NCI-H524 treated with DMSO at 0.1 percent for 48 hours (cell line): Measurements from ENCODE around the gene TMCO6.
"Not testable (repeated sequence)": the region's sequence is repeated elsewhere in the genome, so short reads cannot be mapped to it uniquely, and the experiment has no call there.

Experiments
- DNase-seq: peaks from one replicate; lab custom pipeline; 2025; lab: John Stamatoyannopoulos, UW

Gene TMCO6

GRCh38 chr5:140630292-140631035 lies 8.8 kb upstream of the TMCO6 start:
- DNase-seq: no peak

DNA sequence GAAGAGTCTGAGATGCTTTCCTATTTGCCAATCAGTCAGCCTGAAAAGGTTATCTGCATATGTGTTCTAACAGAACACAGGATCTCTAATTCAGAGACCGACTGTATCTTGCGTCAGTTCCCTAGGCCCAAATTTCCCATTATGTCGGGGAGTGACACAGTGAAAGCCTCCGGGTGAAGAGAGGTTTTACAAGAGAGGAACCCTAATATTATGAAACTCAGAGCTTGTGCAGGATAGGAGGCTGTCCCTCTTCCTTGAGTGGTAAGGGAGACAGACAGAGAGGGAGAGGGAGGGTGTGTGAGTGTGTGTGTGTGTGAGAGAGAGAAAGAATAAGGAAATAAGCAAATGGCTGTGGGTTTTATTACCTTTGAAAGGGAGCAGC lies 8.2 kb upstream of the TMCO6 start:
- no peak for DNase-seq

DNA sequence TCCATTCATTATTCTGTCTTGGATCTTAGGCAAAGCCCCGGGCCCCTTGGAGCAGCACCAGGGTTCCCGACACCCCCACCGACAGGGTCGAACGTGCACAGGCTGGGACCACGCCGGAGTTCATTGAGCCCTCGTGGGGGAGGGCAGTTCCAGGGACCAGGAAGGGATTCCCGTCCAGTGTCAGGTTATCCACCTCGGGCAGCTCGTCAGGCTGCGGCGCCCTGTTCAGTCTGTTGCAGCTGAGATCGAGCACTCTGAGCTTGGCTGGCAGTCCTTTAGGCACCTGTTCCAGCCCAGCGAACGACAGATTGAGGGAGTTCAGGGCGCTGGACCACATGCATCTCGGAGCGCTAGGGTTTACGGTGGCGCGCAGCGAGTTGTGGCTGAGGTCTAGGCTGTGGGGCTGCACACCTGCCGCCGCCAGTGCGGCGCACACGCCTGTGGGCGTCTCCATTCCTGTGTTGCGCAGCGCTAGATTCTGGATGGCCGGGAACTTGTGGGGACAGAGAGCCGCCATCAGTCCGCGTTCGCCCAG lies 7.4 kb upstream of the TMCO6 start:
- DNase-seq: no peak

GRCh38 chr5:140632366-140633020 lies 6.8 kb upstream of the TMCO6 start:
- no peak for DNase-seq

- no peak for DNase-seq
Measured at GRCh38 chr5:140633021-140633471, 6.2 kb upstream of the TMCO6 start, which contains the start of gene CD14. TSS of gene CD14 (minus strand) at chr5:140633175. CDS start at chr5:140633071, 104 bp downstream.

DNA sequence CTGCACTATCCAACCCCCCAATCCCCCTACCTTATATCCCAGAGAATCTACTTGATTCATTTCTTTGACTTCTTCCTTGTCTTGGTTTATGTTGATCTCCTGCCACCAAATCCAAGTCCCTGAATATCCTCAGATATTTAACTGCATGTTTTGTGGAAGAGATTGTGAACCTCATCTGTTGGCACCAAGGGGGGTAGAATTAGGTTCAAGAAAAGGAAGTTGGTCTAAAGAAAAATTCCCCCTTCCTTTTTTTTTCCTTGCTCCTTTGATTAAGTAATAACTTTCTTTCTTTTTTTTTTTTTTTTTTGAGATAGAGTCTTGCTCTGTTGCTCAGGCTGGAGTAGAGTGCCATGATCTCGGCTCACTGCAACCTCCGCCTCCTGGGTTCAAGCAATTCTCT lies 5.8 kb upstream of the TMCO6 start:
- DNase-seq: no peak

DNA sequence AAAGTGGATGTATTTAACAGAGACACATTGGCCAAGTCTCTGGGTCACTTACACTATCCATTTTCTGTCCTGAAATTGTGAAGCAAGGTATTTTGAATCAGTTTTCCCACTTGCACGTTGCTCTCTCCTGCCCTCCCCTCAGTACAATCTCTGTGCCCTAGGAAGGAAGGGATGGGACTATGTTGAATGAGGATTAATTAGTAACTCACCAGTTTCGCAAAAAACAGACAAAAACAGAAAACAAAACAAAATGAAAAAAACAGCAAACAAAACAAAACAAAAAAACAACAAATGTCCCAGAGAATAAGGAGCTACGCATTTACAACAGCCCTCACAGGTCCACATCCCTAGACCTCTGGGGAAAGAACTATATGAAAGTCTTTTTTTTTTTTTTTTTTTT lies 5.1 kb upstream of the TMCO6 start:
- DNase-seq: no peak

DNA sequence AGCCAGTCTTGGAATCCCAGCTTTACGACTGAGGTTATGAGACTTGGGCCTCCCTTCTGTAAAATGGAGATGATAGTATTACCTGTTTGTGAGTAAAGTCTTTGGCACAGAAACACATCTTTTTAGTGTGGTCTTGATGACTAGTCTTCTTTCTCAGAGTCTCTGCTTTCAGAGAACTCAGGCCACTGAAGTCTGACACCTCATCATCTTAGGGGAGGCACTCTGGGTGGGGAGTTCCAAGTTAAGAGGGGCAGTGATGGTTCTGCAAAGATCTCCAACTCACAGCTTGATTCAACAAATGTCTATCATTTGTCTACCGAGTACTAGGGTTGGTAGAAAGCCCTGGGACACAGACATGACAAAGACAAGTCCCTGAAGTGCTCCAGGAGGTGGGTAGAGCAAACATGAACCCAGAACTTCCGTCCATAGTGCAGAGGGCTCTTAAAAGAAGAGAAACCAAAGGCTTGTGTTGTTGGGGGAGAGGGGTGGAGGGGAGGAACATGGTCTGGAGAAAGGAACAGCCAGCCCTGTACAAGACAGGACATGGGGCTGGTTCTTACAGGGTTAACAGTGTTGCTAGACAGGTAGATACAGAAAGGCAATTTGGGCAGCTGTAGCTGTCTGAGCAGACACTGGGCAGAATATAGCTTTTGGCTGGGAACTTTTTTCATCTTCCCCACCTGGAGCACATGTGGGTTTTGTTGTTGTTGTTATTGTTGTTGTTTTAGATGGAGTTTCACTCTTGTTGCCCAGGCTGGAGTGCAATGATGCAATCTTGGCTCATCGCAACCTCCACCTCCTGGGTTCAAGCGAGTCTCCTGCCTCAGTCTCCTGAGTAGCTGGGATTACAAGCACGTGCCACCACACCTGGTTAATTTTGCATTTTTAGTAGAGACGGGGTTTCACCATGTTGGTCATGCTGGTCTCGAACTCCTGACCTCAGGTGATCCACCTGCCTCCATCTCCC lies 3.7 kb upstream of the TMCO6 start:
- DNase-seq: no peak

DNA sequence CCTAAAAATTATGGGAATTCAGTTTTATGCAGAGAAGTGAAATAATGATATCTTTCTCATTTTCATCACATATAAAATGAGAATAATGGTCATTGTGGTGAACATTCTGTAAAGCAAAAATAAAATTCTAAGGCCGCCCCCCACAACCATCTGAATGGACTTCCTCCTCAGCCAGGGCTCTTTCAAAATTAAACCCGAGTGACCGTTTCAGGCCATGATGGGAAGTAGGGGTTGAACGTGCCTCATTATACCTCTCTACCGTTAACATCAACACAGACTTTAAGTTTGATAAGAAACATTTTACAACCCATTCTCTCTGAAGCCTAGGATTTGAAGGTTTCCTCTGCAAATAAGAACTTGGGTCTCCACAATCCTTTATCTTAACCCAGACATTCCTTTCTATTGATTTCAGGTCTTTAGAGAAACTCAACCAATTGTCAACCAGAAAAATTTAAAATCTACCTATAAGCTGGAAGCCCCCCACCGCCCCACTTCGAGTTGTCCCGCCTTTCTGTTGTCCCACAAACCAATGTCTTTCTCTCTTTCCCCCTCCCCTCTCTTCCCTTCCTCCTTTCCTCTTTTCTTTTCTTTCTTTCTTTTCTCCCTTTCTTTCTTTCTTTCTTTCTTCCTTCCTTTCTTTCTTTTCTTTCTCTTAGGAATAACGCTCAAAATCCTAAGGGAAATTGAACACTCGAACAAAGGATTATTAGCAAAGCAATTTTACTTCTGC lies 1.7 kb upstream of the TMCO6 start:
- no peak for DNase-seq

DNA sequence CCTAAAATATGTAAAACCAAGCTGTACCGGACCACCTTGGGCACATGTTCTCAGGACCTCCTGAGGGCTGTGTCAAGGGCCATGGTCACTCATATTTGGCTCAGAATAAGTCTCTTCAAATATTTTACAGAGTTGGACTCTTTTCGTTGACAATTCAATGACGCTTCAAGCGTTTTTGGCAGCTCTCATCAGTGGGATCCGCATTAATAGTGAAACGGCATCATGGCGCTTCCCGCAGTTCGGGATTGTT lies 428 bp upstream of the TMCO6 start:
- DNase-seq: not testable (repeated sequence)

DNA sequence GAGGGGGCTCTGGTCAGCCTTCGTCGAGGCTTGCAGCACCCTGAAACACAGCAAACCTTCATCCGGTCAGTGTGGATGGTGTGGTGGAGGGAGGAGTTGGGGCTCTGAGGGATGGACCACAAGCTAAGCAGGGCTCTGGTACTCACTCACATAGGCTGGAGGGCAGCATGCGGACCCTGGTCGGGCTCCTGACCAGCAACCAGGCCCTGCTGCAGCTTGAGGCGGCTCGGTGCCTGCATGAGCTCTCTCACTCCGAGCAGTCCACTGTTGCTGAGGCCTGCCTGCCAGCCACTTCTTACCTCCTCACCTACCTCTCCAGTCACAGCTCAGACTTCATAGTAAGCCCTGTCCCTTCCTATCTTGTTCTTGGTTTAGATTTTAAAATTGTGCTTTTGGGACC lies 2.5 kb downstream of the TMCO6 start:
- DNase-seq: no peak

GRCh38 chr5:140642718-140643117 lies 3.5 kb downstream of the TMCO6 start:
- no peak for DNase-seq

GRCh38 chr5:140647042-140647419 lies 7.8 kb downstream of the TMCO6 start:
- no peak for DNase-seq

DNA sequence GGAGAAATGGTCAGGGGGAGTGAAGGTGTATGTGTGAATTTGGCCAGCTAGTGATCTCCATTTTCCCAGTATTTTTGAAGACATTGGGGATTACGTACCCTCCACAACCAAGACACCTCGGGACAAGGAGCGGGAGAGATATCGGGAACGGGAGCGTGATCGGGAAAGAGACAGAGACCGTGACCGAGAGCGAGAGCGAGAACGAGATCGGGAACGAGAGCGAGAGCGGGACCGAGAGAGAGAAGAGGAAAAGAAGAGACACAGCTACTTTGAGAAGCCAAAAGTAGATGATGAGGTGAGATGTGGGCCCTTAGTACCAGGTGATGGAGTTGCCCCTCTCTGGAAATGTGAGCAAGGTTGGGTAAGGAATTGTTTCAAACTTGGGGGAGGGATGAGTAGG lies 19.6 kb downstream of the TMCO6 start:
- DNase-seq: no peak

- DNase-seq: not testable (repeated sequence)
Measured at GRCh38 chr5:140660371-140660770, 21.1 kb downstream of the TMCO6 start.

DNA sequence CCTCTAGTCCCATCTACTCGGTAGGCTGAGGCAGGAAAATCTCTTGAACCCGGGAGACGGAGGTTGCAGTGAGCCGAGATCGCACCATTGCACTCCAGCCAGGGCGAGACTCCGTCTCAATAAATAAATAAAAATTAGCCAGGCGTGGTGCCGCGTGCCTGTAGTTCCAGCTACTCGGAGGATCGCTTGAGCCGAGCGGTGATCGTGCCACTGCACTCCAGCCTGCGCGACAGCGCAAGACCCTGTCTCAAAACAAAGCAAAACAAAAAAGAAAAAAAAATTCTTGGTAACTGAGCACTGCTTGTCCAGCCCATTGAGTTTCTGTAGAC lies 24.7 kb downstream of the TMCO6 start:
- DNase-seq: no peak

- DNase-seq: peak; percentile 31
Measured at GRCh38 chr5:140664359-140665119, 25.3 kb downstream of the TMCO6 start, which contains the start of gene WDR55. TSS of gene WDR55 (plus strand) at chr5:140664904. CDS start at chr5:140664913, 9 bp downstream.

DNA sequence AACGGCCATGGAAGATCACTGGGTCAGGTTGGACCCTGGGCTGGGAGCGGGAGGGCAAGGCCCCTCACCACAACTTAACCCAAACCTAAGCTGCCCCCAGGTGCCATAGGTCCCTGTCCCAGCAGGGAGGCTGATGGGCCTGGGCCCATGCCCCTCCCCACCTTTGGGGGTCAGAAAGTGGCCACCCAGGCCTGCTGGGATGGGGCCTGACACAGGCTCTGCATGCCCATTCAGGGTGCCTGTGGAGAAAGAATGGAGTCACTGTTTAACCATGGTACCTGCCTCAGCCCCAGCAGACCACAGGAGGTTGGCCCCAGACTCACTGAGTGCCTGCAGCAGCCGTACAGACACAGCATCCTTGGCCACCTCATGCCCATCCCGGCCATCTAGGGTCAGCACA lies 31.8 kb downstream of the TMCO6 start:
- DNase-seq: not testable (repeated sequence)

GRCh38 chr5:140671472-140672125 lies 32.3 kb downstream of the TMCO6 start:
- DNase-seq: no peak

- DNase-seq: no peak
Measured at GRCh38 chr5:140672455-140673186, 33.4 kb downstream of the TMCO6 start.
